Transverse colon (tissue), 3 donors: Measurements from ENCODE around the gene RNU1-3.
"Not testable (repeated sequence)": the region's sequence is repeated elsewhere in the genome, so short reads cannot be mapped to it uniquely, and the experiment has no call there.

ENCODE experiments used
- POLR2A ChIP-seq: fragments of 450-650 bp; IDR thresholded peaks from one replicate; pipeline ENCODE4 v1.6.1; 2016; ENCODE audit warnings: antibody characterized with exemption, mild to moderate bottlenecking, moderate library complexity
- TF ChIP-seq, protein P1 (sequence below), 5 experiments: fragments of 200-600 bp in 3 of 5; fragments of 450-650 bp in 2 of 5; sonication (generic) in 3 of 5; IDR thresholded peaks; 1 replicate in 2 of 5; 2 replicates in 3 of 5; pipeline ENCODE4 v1.5.1; 2016 to 2017; ENCODE audit warnings: antibody characterized with exemption in 5 of 5, inconsistent platforms in 3 of 5, mild to moderate bottlenecking in 2 of 5, moderate library complexity in 1 of 5

DNA sequence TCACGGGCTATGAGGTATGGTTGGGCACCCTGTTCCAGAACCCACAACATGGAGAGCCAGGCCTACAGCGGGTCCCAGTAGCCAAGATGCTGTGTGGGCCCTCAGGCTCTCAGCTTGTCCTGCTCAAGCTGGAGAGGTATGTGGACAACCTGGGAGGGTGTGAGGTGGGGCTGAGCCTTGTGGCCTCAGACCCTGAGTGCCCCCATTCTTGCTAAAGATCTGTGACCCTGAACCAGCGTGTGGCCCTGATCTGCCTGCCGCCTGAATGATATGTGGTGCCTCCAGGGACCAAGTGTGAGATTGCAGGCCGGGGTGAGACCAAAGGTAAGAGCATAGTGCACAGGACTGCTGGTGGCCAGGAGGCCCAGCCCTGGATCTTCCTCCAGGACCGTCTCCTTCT lies 17.4 kb downstream of the RNU1-3 start:
- TF ChIP-seq, protein P1, sequence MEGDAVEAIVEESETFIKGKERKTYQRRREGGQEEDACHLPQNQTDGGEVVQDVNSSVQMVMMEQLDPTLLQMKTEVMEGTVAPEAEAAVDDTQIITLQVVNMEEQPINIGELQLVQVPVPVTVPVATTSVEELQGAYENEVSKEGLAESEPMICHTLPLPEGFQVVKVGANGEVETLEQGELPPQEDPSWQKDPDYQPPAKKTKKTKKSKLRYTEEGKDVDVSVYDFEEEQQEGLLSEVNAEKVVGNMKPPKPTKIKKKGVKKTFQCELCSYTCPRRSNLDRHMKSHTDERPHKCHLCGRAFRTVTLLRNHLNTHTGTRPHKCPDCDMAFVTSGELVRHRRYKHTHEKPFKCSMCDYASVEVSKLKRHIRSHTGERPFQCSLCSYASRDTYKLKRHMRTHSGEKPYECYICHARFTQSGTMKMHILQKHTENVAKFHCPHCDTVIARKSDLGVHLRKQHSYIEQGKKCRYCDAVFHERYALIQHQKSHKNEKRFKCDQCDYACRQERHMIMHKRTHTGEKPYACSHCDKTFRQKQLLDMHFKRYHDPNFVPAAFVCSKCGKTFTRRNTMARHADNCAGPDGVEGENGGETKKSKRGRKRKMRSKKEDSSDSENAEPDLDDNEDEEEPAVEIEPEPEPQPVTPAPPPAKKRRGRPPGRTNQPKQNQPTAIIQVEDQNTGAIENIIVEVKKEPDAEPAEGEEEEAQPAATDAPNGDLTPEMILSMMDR (IDR thresholded peaks at IDR 0.05) = not testable (repeated sequence)
- TF ChIP-seq POLR2A = not testable (repeated sequence)
